Activated CD4-positive, alpha-beta T cell treated with anti-CD3 and anti-CD28 coated beads, Interleukin-2, amount 50 U/mL, for 1 hour (primary cell): ENCODE results near the gene UBE3B.

Experiments used
- DNase-seq: peaks from one replicate; pipeline ENCODE4 v3.0.0-alpha.2; 2020

The UBE3B gene

GRCh38 chr12:109476807-109477184, 638 bp upstream of the UBE3B start:
- DNase-seq: no peak

GRCh38 chr12:109477963-109478315, 505 bp downstream of the UBE3B start:
- no peak for DNase-seq

GRCh38 chr12:109479761-109480160, 2.3 kb downstream of the UBE3B start:
- DNase-seq: no peak

- DNase-seq: no peak
Observed at GRCh38 chr12:109480356-109480755, 2.9 kb downstream of the UBE3B start.

- DNase-seq: no peak
Observed at GRCh38 chr12:109481863-109482262, 4.4 kb downstream of the UBE3B start.

- no peak for DNase-seq
Observed at GRCh38 chr12:109482491-109482890, 5.1 kb downstream of the UBE3B start.

GRCh38 chr12:109482894-109483293, 5.5 kb downstream of the UBE3B start:
- no peak for DNase-seq

GRCh38 chr12:109483346-109483745, 5.9 kb downstream of the UBE3B start:
- no peak for DNase-seq

- no peak for DNase-seq
Observed at GRCh38 chr12:109485201-109485600, 7.8 kb downstream of the UBE3B start.

- no peak for DNase-seq
Observed at GRCh38 chr12:109487181-109488050, 10.0 kb downstream of the UBE3B start.

GRCh38 chr12:109488051-109488665, 10.7 kb downstream of the UBE3B start:
- no peak for DNase-seq

GRCh38 chr12:109489016-109489954, 11.9 kb downstream of the UBE3B start:
- no peak for DNase-seq

- no peak for DNase-seq
Observed at GRCh38 chr12:109489955-109490565, 12.6 kb downstream of the UBE3B start.

GRCh38 chr12:109491671-109492070, 14.2 kb downstream of the UBE3B start:
- DNase-seq: no peak

GRCh38 chr12:109492371-109492770, 14.9 kb downstream of the UBE3B start:
- DNase-seq: no peak

- DNase-seq: no peak
Observed at GRCh38 chr12:109493090-109493489, 15.7 kb downstream of the UBE3B start.

GRCh38 chr12:109493938-109494337, 16.5 kb downstream of the UBE3B start:
- DNase-seq: no peak

GRCh38 chr12:109494348-109494881, 17.0 kb downstream of the UBE3B start:
- DNase-seq: no peak

GRCh38 chr12:109495012-109495411, 17.6 kb downstream of the UBE3B start:
- DNase-seq: no peak

- no peak for DNase-seq
Observed at GRCh38 chr12:109496306-109496705, 18.9 kb downstream of the UBE3B start.

GRCh38 chr12:109497675-109498074, 20.2 kb downstream of the UBE3B start:
- no peak for DNase-seq

GRCh38 chr12:109500406-109501185, 23.2 kb downstream of the UBE3B start:
- DNase-seq: no peak
